Endothelial cell of umbilical vein (primary cell): Measurements from ENCODE around the gene SNTA1. TPM values are rescaled to one million over a fixed set of nuclear protein-coding genes. Genes with fewer than 3 reads are reported as not detected.
"Not testable (repeated sequence)": the region's sequence is repeated elsewhere in the genome, so short reads cannot be mapped to it uniquely, and the experiment has no call there.

Source experiments
- BruUV-seq: library from RNA; stranded (reverse); fragments of 400-500 nt; replicated peaks from 2 replicates; lab custom pipeline; 2021; lab: Mats Ljungman, UMichigan
- CTCF ChIA-PET: fragments of 300-600, 350-600 bp; sonication (Branson Sonifier 250); formaldehyde crosslinking; loops from one replicate; lab custom pipeline; 2021; ENCODE audit warnings: antibody characterized with exemption, inconsistent platforms; lab: Charles Lee
- POLR2A ChIA-PET: fragments of 300-600, 350-600 bp; sonication (Branson Sonifier 250); formaldehyde crosslinking; loops from one replicate; lab custom pipeline; 2021; ENCODE audit warnings: antibody characterized with exemption, inconsistent platforms; lab: Charles Lee
- DNase-seq: peaks from one replicate; pipeline ENCODE4 v3.0.0-alpha.2; 2011; ENCODE audit warnings: low read depth, low spot score
- FAIRE-seq: peaks from 2 replicates; lab custom pipeline; 2011; peaks lifted over from hg19 to GRCh38; lab: Jason Lieb, UNC
- H2AFZ ChIP-seq: 2 replicates; pipeline ENCODE4 v1.6.0; 2012; ENCODE audit warnings: low read depth, low read length, control low read depth, inconsistent platforms
- H3K27ac ChIP-seq: 2 replicates; pipeline ENCODE4 v1.5.1; 2011; ENCODE audit warnings: low read depth, mild to moderate bottlenecking, control low read depth, low read length, moderate library complexity; ENCODE audit not compliant: insufficient read depth
- H3K27me3 ChIP-seq, 2 experiments: 2 replicates each; pipeline versions ENCODE4 v1.6.0 to v1.6.1; 2011; ENCODE audit warnings: low read length in 2 of 2, mixed read lengths in 1 of 2; ENCODE audit not compliant: control insufficient read depth in 2 of 2, insufficient read depth in 2 of 2
- H3K36me3 ChIP-seq, 2 experiments: 2 replicates in 1 of 2; 3 replicates in 1 of 2; pipeline ENCODE4 v1.5.1; 2011; ENCODE audit warnings: low read length in 2 of 2, mild to moderate bottlenecking in 1 of 2, moderate library complexity in 1 of 2; ENCODE audit not compliant: control insufficient read depth in 2 of 2, insufficient read depth in 2 of 2; ENCODE audit errors: extremely low read depth in 1 of 2
- H3K4me1 ChIP-seq: 3 replicates; pipeline ENCODE4 v1.5.1; 2011; ENCODE audit warnings: mild to moderate bottlenecking, low read length; ENCODE audit not compliant: control insufficient read depth, insufficient read depth; ENCODE audit errors: extremely low read depth
- H3K4me2 ChIP-seq: 2 replicates; pipeline ENCODE4 v1.6.1; 2011; ENCODE audit warnings: low read length, control low read depth, mixed read lengths; ENCODE audit not compliant: insufficient read depth
- H3K4me3 ChIP-seq, 3 experiments: fragments of 200-600 bp in 1 of 3; sonication (generic), shearing (Covaris generic) in 1 of 3; replicated peaks in 1 of 3; 2 replicates each; pipeline ENCODE4 v1.5.1; 2011 to 2016; ENCODE audit warnings: control low read depth in 3 of 3, low read length in 3 of 3, mild to moderate bottlenecking in 2 of 3, inconsistent platforms in 1 of 3, low read depth in 1 of 3, moderate library complexity in 1 of 3; ENCODE audit not compliant: insufficient read depth in 1 of 3
- H3K79me2 ChIP-seq: 2 replicates; pipeline ENCODE4 v1.6.0; 2012; ENCODE audit warnings: low read length, inconsistent platforms; ENCODE audit not compliant: control insufficient read depth, insufficient read depth
- H3K9ac ChIP-seq: replicated peaks from 2 replicates; pipeline ENCODE3; 2011; ENCODE audit warnings: low read length, control low read depth; ENCODE audit not compliant: insufficient read depth; ENCODE audit errors: extremely low read depth
- H3K9me1 ChIP-seq: replicated peaks from 3 replicates; pipeline ENCODE4 v1.6.0; 2011; ENCODE audit warnings: mild to moderate bottlenecking, low read length; ENCODE audit not compliant: control insufficient read depth, insufficient read depth; ENCODE audit errors: extremely low read depth
- H3K9me3 ChIP-seq: replicated peaks from 2 replicates; pipeline ENCODE4 v1.5.1; 2012; ENCODE audit warnings: low read length, inconsistent platforms; ENCODE audit not compliant: control insufficient read depth, insufficient read depth
- H4K20me1 ChIP-seq: replicated peaks from 2 replicates; pipeline ENCODE3; 2011; ENCODE audit warnings: mild to moderate bottlenecking, low read length; ENCODE audit not compliant: control insufficient read depth, insufficient read depth; ENCODE audit errors: extremely low read depth
- CTCF ChIP-seq, 2 donors: IDR thresholded peaks; 1 replicate in 1 of 2; 2 replicates in 1 of 2; pipeline ENCODE4 v1.5.1; 2011; ENCODE audit warnings: low read length in 2 of 2, mild to moderate bottlenecking in 2 of 2, moderate library complexity in 2 of 2, control low read depth in 1 of 2, inconsistent platforms in 1 of 2, low read depth in 1 of 2; ENCODE audit not compliant: insufficient read depth in 1 of 2; ENCODE audit errors: extremely low read depth in 1 of 2
- EZH2 ChIP-seq: IDR thresholded peaks from 2 replicates; pipeline ENCODE4 v1.6.1; 2012; ENCODE audit warnings: borderline replicate concordance, low read depth, mild to moderate bottlenecking, moderate library complexity, low read length, inconsistent platforms; ENCODE audit not compliant: severe bottlenecking
- FOS ChIP-seq: IDR thresholded peaks from 2 replicates; pipeline ENCODE4 v1.6.1; 2011; ENCODE audit warnings: mild to moderate bottlenecking, low read length, moderate library complexity, borderline replicate concordance; ENCODE audit not compliant: insufficient read depth
- GATA2 ChIP-seq: IDR thresholded peaks from 2 replicates; pipeline ENCODE4 v1.7.0; 2011; ENCODE audit warnings: low read depth, mild to moderate bottlenecking, moderate library complexity, mixed read lengths, low read length; ENCODE audit not compliant: insufficient read length, insufficient read depth
- JUN ChIP-seq: IDR thresholded peaks from 2 replicates; pipeline ENCODE4 v1.6.1; 2011; ENCODE audit warnings: borderline replicate concordance, low read depth; ENCODE audit not compliant: insufficient read length, insufficient read depth
- MAX ChIP-seq: IDR thresholded peaks from 2 replicates; pipeline ENCODE4 v1.6.1; 2011; ENCODE audit not compliant: insufficient read depth, insufficient read length
- MYC ChIP-seq: IDR thresholded peaks from one replicate; pipeline ENCODE4 v1.6.1; 2011; ENCODE audit warnings: mild to moderate bottlenecking, low read depth, low read length
- POLR2A ChIP-seq: IDR thresholded peaks from 2 replicates; pipeline ENCODE4 v1.6.1; 2012; ENCODE audit warnings: low read depth, mild to moderate bottlenecking, control low read depth, low read length
- POLR2AphosphoS5 ChIP-seq: IDR thresholded peaks from 2 replicates; pipeline ENCODE4 v1.6.1; 2012; ENCODE audit warnings: low read depth, mild to moderate bottlenecking, control low read depth, low read length, moderate library complexity; ENCODE audit not compliant: insufficient read depth
- dilution Hi-C: fragments of 300-500 bp; cut with MboI; formaldehyde crosslinking; loops from one replicate; pipeline ENCODE4 v1.15.0; 2019; ENCODE audit warnings: low sequenced_read_pairs; ENCODE audit not compliant: extremely low pct_ligation_motif_present
- intact Hi-C: fragments of 100-400 bp; cut with micrococcal nuclease; formaldehyde crosslinking; loops from one replicate; pipeline ENCODE4 v1.10.0; 2022
- polyA plus RNA-seq, 4 experiments: library from polyadenylated mRNA; depleted of rRNA in 3 of 4; stranded (reverse) in 3 of 4; unstranded in 1 of 4; fragments of >200 nt; gene quantifications; 2 replicates each; pipeline versions ENCODE4 v1.2.1 to v1.2.3, GENCODE V29; 2011 to 2012; ENCODE audit warnings: missing spikeins in 1 of 4
- total RNA-seq: library from RNA; stranded (reverse); gene quantifications from 2 replicates; pipeline ENCODE4 v1.2.3, GENCODE V29; 2021

Gene SNTA1
- total and polyA plus RNA-seq, 2 donors (not counting 3 experiments of a cell fraction or from before 2014, with no cell fraction given): 5.2 to 6.0 TPM

GRCh38 chr20:33488201-33488600 is 44.6 kb upstream of the SNTA1 start:
- Histone ChIP-seq H3K9me1 (no peaks in the 10 kb centered on the region), H3K4me1 (peaks cover 6% of the 10 kb centered on the region), H3K36me3 (no peaks in the 10 kb centered on the region), H3K79me2 (peaks cover 2% of the 10 kb centered on the region), H3K9ac (no peak overlapping the region), H4K20me1 (no peaks in the 10 kb centered on the region), H2AFZ (no peak overlapping the region), H3K27ac (no peak overlapping the region), H3K4me3 (no peak overlapping the region), H3K27me3 (no peaks in the 10 kb centered on the region), H3K4me2 (no peak overlapping the region), H3K9me3 (no peaks in the 10 kb centered on the region)
- ChIA-PET POLR2A (no interaction called here), CTCF (interaction anchor here (0.6 to 1.2 kb wide), 2 partner anchors 9 to 165 kb away, joined by 3 read pairs; no protein-coding TSS in a partner anchor)
- DNase-seq (no peak), FAIRE-seq (no peak)
- intact Hi-C loops (no loop called here), dilution Hi-C loops (no loop called here)
- TF ChIP-seq GATA2 (no peak), MAX (no peak), MYC (no peak), EZH2 (no peak), FOS (no peak), POLR2AphosphoS5 (no peak), POLR2A (no peak), CTCF (IDR thresholded peaks at IDR 0.05; ENCODE audit: extremely low read depth in 1 of 2, insufficient read depth in 1 of 2, low read depth in 1 of 2, low read length in 2 of 2) (no peak), JUN (no peak)
- BruUV-seq: no TSS peak

GRCh38 chr20:33483186-33483585 is 39.6 kb upstream of the SNTA1 start:
- H3K9ac ChIP-seq, dilution Hi-C loops, H3K36me3 ChIP-seq, CTCF ChIA-PET, H3K4me1 ChIP-seq, H4K20me1 ChIP-seq, DNase-seq, H3K9me3 ChIP-seq, H3K9me1 ChIP-seq, H3K27me3 ChIP-seq, H3K27ac ChIP-seq, H3K79me2 ChIP-seq, FAIRE-seq, POLR2A ChIA-PET, BruUV-seq, H3K4me3 ChIP-seq, intact Hi-C loops, H2AFZ ChIP-seq, H3K4me2 ChIP-seq: not testable (repeated sequence)
